HepG2 (cell line): ENCODE results near the gene ZDHHC24. TPM values are rescaled to one million over a fixed set of nuclear protein-coding genes. Genes with fewer than 3 reads are reported as not detected.

Source experiments
- BHLHE40 ChIP-seq: IDR thresholded peaks from 2 replicates; pipeline ENCODE4 v1.6.1; 2011; ENCODE audit warnings: low read length, improper control_type of control experiment
- EZH2 ChIP-seq: conservative IDR thresholded peaks from 2 replicates; pipeline ENCODE4 v1.6.1; 2012; ENCODE audit warnings: mild to moderate bottlenecking, low read depth, low read length, moderate library complexity
- GATAD2A ChIP-seq: IDR thresholded peaks from 2 replicates; pipeline ENCODE4 v1.6.1; 2016
- GLI4 ChIP-seq: sonication (generic); formaldehyde crosslinking; IDR thresholded peaks from 2 replicates; pipeline ENCODE4 v1.5.1; 2020; ENCODE audit warnings: missing genetic modification reagents, mild to moderate bottlenecking, moderate library complexity, borderline replicate concordance
- HIVEP1 ChIP-seq: sonication (generic); formaldehyde crosslinking; IDR thresholded peaks from 2 replicates; pipeline ENCODE4 v1.4.0; 2020; ENCODE audit warnings: mild to moderate bottlenecking, missing genetic modification reagents
- KDM2A ChIP-seq: sonication (generic); formaldehyde crosslinking; IDR thresholded peaks from 2 replicates; pipeline ENCODE4 v1.4.0; 2020; ENCODE audit warnings: low read depth, missing genetic modification reagents, borderline replicate concordance
- NFIB ChIP-seq: sonication (generic); formaldehyde crosslinking; IDR thresholded peaks from 2 replicates; pipeline ENCODE4 v1.9.0; 2021; ENCODE audit warnings: missing genetic modification reagents, mild to moderate bottlenecking, borderline replicate concordance
- RARG ChIP-seq: sonication (generic); formaldehyde crosslinking; IDR thresholded peaks from 2 replicates; pipeline ENCODE4 v1.4.0; 2020; ENCODE audit warnings: low read depth, mild to moderate bottlenecking, missing genetic modification reagents
- SIX4 ChIP-seq: sonication (generic); formaldehyde crosslinking; IDR thresholded peaks from 2 replicates; pipeline ENCODE4 v1.4.0; 2020; ENCODE audit warnings: missing genetic modification reagents
- TCF7L2 ChIP-seq: IDR thresholded peaks from 2 replicates; pipeline ENCODE4 v1.6.1; 2011; ENCODE audit warnings: mild to moderate bottlenecking, low read depth, low read length, moderate library complexity
- YEATS4 ChIP-seq: sonication (generic); formaldehyde crosslinking; IDR thresholded peaks from 2 replicates; pipeline ENCODE4 v1.4.0; 2020; ENCODE audit warnings: missing genetic modification reagents, borderline replicate concordance
- ZC3H4 ChIP-seq: sonication (generic); formaldehyde crosslinking; IDR thresholded peaks from 2 replicates; pipeline ENCODE4 v1.4.0; 2020; ENCODE audit warnings: missing genetic modification reagents, borderline replicate concordance
- ZNF30 ChIP-seq: sonication (generic); formaldehyde crosslinking; IDR thresholded peaks from 2 replicates; pipeline ENCODE4 v1.5.0; 2020; ENCODE audit warnings: mild to moderate bottlenecking, missing genetic modification reagents
- ZNF383 ChIP-seq: sonication (generic); formaldehyde crosslinking; IDR thresholded peaks from 2 replicates; pipeline ENCODE4 v1.4.0; 2020; ENCODE audit warnings: missing genetic modification reagents, mild to moderate bottlenecking, borderline replicate concordance
- ZSCAN31 ChIP-seq: sonication (generic); formaldehyde crosslinking; IDR thresholded peaks from 2 replicates; pipeline ENCODE4 v1.5.0; 2020; ENCODE audit warnings: low read depth, mild to moderate bottlenecking, missing genetic modification reagents
- polyA plus RNA-seq, 8 experiments: library from polyadenylated mRNA; depleted of rRNA in 3 of 8; stranded (reverse) in 7 of 8; unstranded in 1 of 8; fragments of >200 nt; fragmentation: Illumina TruSeq in 4 of 8; extraction: Trizol in 4 of 8; gene quantifications; 2 replicates each; pipeline versions ENCODE4 v1.2.1 to v1.2.3, GENCODE V29; 2011 to 2016; ENCODE audit warnings: low read depth in 4 of 8, missing spikeins in 1 of 8, mixed read lengths in 1 of 8; ENCODE audit not compliant: insufficient read depth in 1 of 8
- total RNA-seq, 5 experiments: library from RNA; depleted of rRNA; stranded (reverse); fragments of >200 nt; fragmentation: Illumina TruSeq; extraction: Trizol; gene quantifications; 2 replicates each; pipeline ENCODE4 v1.2.3, GENCODE V29; 2016; ENCODE audit warnings: low read depth in 1 of 5
- TF ChIP-seq, protein P1 (sequence below): sonication (generic); formaldehyde crosslinking; IDR thresholded peaks from 2 replicates; pipeline ENCODE4 v1.5.1; 2020; ENCODE audit warnings: mild to moderate bottlenecking, missing genetic modification reagents, moderate library complexity
- TF ChIP-seq, protein P2 (sequence below): sonication (generic); formaldehyde crosslinking; IDR thresholded peaks from 2 replicates; pipeline ENCODE4 v1.4.0; 2020; ENCODE audit warnings: missing genetic modification reagents, borderline replicate concordance
- TF ChIP-seq, protein P3 (sequence below): sonication (generic); formaldehyde crosslinking; IDR thresholded peaks from 2 replicates; pipeline ENCODE4 v1.4.0; 2020; ENCODE audit warnings: missing genetic modification reagents, borderline replicate concordance
- TF ChIP-seq, protein P4 (sequence below): sonication (generic); formaldehyde crosslinking; IDR thresholded peaks from 2 replicates; pipeline ENCODE4 v1.8.1; 2023; ENCODE audit warnings: mild to moderate bottlenecking, missing genetic modification reagents

The ZDHHC24 gene
- total and polyA plus RNA-seq, 2 of the 13 experiments (the other 11 are each of a cell fraction or from before 2014, with no cell fraction given): 4.3 TPM

DNA sequence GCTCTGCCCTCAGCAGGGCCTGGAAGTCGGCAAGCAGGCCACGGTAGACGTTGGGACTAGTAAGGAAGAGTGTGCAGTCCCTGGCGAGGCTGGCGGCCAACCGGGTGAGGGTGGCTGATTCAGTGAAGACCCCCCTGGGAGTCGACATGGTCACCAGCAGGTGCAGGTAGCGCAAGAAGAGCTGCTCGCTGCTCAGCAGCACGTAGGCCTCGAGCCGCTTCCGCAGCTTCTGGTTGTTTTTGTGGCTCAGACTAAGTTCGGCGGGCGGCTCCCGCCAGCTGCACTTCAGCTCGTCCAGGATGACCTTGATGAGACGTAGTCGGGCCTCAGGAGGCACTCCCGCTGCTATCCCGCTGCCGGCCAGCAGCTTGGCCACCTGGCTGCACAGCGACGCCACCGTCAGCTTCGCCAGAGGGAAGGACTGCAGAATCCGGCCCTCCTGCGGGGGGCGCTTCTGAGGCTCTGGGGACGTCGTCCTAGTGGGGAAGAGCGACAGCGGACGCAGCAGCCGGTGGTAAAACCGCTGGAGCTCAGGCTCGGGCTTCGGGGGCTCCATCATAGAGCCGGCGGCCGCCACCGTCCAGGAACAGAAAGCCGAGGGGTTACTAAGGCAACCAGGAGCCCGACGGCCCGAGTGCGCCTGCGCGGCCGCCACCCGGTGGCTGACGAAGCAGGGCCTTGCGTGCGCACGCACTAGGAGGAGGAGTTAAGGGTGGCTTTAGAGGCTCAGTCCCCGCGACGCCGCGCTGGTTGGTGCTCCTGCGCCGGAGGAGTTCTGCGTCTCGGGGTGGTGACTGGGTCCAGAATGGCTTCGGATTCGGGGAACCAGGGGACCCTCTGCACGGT, 46.8 kb upstream of the ZDHHC24 start, which contains the start of the genes CCDC87 and CCS (continued):
- TF ChIP-seq NFIB (CRISPR knock-in tag) (no peak), HIVEP1 (no peak; the same call in 1 of the 2 replicates), ZNF383 (CRISPR knock-in tag) (no peak), RARG (CRISPR knock-in tag) (0 out of 2 replicates have a peak, but pooled peaks have one; percentile 16), GATAD2A (peak; percentile 61), GLI4 (CRISPR knock-in tag) (no peak), KDM2A (peak; percentile 86), SIX4 (CRISPR knock-in tag) (no peak), ZSCAN31 (CRISPR knock-in tag) (peak; percentile 86), ZC3H4 (CRISPR knock-in tag) (0 out of 2 replicates have a peak, but pooled peaks have one; percentile 68), ZNF30 (CRISPR knock-in tag) (no peak; the same call in 1 of the 2 replicates), TCF7L2 (no peak), EZH2 (no peak), BHLHE40 (no peak), YEATS4 (CRISPR knock-in tag) (peak; percentile 40; the same call in 1 of the 2 replicates)
- TF ChIP-seq, protein P1, sequence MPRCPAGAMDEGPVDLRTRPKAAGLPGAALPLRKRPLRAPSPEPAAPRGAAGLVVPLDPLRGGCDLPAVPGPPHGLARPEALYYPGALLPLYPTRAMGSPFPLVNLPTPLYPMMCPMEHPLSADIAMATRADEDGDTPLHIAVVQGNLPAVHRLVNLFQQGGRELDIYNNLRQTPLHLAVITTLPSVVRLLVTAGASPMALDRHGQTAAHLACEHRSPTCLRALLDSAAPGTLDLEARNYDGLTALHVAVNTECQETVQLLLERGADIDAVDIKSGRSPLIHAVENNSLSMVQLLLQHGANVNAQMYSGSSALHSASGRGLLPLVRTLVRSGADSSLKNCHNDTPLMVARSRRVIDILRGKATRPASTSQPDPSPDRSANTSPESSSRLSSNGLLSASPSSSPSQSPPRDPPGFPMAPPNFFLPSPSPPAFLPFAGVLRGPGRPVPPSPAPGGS (CRISPR knock-in tag): no peak
- TF ChIP-seq, protein P2, sequence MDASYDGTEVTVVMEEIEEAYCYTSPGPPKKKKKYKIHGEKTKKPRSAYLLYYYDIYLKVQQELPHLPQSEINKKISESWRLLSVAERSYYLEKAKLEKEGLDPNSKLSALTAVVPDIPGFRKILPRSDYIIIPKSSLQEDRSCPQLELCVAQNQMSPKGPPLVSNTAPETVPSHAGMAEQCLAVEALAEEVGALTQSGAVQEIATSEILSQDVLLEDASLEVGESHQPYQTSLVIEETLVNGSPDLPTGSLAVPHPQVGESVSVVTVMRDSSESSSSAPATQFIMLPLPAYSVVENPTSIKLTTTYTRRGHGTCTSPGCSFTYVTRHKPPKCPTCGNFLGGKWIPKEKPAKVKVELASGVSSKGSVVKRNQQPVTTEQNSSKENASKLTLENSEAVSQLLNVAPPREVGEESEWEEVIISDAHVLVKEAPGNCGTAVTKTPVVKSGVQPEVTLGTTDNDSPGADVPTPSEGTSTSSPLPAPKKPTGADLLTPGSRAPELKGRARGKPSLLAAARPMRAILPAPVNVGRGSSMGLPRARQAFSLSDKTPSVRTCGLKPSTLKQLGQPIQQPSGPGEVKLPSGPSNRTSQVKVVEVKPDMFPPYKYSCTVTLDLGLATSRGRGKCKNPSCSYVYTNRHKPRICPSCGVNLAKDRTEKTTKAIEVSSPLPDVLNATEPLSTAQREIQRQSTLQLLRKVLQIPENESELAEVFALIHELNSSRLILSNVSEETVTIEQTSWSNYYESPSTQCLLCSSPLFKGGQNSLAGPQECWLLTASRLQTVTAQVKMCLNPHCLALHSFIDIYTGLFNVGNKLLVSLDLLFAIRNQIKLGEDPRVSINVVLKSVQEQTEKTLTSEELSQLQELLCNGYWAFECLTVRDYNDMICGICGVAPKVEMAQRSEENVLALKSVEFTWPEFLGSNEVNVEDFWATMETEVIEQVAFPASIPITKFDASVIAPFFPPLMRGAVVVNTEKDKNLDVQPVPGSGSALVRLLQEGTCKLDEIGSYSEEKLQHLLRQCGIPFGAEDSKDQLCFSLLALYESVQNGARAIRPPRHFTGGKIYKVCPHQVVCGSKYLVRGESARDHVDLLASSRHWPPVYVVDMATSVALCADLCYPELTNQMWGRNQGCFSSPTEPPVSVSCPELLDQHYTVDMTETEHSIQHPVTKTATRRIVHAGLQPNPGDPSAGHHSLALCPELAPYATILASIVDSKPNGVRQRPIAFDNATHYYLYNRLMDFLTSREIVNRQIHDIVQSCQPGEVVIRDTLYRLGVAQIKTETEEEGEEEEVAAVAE (CRISPR knock-in tag): peak; percentile 70; the same call in 1 of the 2 replicates
- TF ChIP-seq, protein P3, sequence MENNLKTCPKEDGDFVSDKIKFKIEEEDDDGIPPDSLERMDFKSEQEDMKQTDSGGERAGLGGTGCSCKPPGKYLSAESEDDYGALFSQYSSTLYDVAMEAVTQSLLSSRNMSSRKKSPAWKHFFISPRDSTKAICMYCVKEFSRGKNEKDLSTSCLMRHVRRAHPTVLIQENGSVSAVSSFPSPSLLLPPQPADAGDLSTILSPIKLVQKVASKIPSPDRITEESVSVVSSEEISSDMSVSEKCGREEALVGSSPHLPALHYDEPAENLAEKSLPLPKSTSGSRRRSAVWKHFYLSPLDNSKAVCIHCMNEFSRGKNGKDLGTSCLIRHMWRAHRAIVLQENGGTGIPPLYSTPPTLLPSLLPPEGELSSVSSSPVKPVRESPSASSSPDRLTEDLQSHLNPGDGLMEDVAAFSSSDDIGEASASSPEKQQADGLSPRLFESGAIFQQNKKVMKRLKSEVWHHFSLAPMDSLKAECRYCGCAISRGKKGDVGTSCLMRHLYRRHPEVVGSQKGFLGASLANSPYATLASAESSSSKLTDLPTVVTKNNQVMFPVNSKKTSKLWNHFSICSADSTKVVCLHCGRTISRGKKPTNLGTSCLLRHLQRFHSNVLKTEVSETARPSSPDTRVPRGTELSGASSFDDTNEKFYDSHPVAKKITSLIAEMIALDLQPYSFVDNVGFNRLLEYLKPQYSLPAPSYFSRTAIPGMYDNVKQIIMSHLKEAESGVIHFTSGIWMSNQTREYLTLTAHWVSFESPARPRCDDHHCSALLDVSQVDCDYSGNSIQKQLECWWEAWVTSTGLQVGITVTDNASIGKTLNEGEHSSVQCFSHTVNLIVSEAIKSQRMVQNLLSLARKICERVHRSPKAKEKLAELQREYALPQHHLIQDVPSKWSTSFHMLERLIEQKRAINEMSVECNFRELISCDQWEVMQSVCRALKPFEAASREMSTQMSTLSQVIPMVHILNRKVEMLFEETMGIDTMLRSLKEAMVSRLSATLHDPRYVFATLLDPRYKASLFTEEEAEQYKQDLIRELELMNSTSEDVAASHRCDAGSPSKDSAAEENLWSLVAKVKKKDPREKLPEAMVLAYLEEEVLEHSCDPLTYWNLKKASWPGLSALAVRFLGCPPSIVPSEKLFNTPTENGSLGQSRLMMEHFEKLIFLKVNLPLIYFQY (CRISPR knock-in tag): peak; percentile 54; the same call in 1 of the 2 replicates
- TF ChIP-seq, protein P4, sequence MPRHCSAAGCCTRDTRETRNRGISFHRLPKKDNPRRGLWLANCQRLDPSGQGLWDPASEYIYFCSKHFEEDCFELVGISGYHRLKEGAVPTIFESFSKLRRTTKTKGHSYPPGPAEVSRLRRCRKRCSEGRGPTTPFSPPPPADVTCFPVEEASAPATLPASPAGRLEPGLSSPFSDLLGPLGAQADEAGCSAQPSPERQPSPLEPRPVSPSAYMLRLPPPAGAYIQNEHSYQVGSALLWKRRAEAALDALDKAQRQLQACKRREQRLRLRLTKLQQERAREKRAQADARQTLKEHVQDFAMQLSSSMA (CRISPR knock-in tag): no peak
